ENCODE measurements around the gene FAM3B.

The FAM3B gene

GRCh38 chr21:41321211-41321907, 4.8 kb downstream of the FAM3B start:
- no peak for DNase-seq

- no peak for DNase-seq
Observed at GRCh38 chr21:41321908-41322495, 5.4 kb downstream of the FAM3B start.

- no peak for DNase-seq
Observed at GRCh38 chr21:41322496-41323382, 6.1 kb downstream of the FAM3B start.

- DNase-seq: no peak
Observed at GRCh38 chr21:41325138-41325912, 8.7 kb downstream of the FAM3B start.

- DNase-seq: no peak
Observed at GRCh38 chr21:41326414-41327080, 9.9 kb downstream of the FAM3B start.

- no peak for DNase-seq
Observed at GRCh38 chr21:41327753-41328152, 11.2 kb downstream of the FAM3B start.

- no peak for DNase-seq
Observed at GRCh38 chr21:41328660-41329607, 12.3 kb downstream of the FAM3B start.

- no peak for DNase-seq
Observed at GRCh38 chr21:41333752-41334151, 17.2 kb downstream of the FAM3B start.

- DNase-seq: no peak
Observed at GRCh38 chr21:41337515-41337914, 20.9 kb downstream of the FAM3B start.

- no peak for DNase-seq
Observed at GRCh38 chr21:41338455-41338854, 21.9 kb downstream of the FAM3B start.

GRCh38 chr21:41342035-41342434, 25.4 kb downstream of the FAM3B start:
- DNase-seq: no peak

- no peak for DNase-seq
Observed at GRCh38 chr21:41344146-41344545, 27.5 kb downstream of the FAM3B start.

- DNase-seq: no peak
Observed at GRCh38 chr21:41345356-41345755, 28.8 kb downstream of the FAM3B start.

GRCh38 chr21:41345934-41346685, 29.5 kb downstream of the FAM3B start:
- DNase-seq: no peak

GRCh38 chr21:41346758-41347157, 30.2 kb downstream of the FAM3B start:
- DNase-seq: no peak

- DNase-seq: no peak
Observed at GRCh38 chr21:41348434-41348833, 31.8 kb downstream of the FAM3B start.

GRCh38 chr21:41349126-41349525, 32.5 kb downstream of the FAM3B start:
- DNase-seq: no peak

GRCh38 chr21:41349619-41350390, 33.2 kb downstream of the FAM3B start:
- DNase-seq: no peak

- no peak for DNase-seq
Observed at GRCh38 chr21:41350436-41351155, 34.0 kb downstream of the FAM3B start.

Measured in GF-D8 (cell line).